NCI-H2029 treated with DMSO at 0.1 percent for 48 hours (cell line): ENCODE results near the gene NPS.

Source experiments
- DNase-seq: peaks from one replicate; lab custom pipeline; 2025; lab: John Stamatoyannopoulos, UW

NPS gene

GRCh38 chr10:127549009-127549408 lies at the start of gene NPS:
NPS (plus strand) TSS chr10:127549309; CDS start chr10:127549369, 60 bp downstream.
- DNase-seq, result no peak

GRCh38 chr10:127500127-127500526 lies 49.0 kb upstream of the NPS start:
- no peak for DNase-seq

- DNase-seq, result no peak
These were observed 43.0 kb upstream of the NPS start for GRCh38 chr10:127506094-127506493.

- DNase-seq, result no peak
These were observed 26.8 kb upstream of the NPS start for GRCh38 chr10:127522298-127522697.

- DNase-seq, result no peak
These were observed 25.6 kb upstream of the NPS start for GRCh38 chr10:127523476-127523875.

GRCh38 chr10:127524229-127524628 lies 24.9 kb upstream of the NPS start:
- no peak for DNase-seq

- DNase-seq, result no peak
These were observed 24.0 kb upstream of the NPS start for GRCh38 chr10:127524908-127525665.

GRCh38 chr10:127525686-127526085 lies 23.4 kb upstream of the NPS start:
- DNase-seq, result no peak

- DNase-seq, result no peak
These were observed 22.9 kb upstream of the NPS start for GRCh38 chr10:127526161-127526560.

GRCh38 chr10:127527320-127527719 lies 21.8 kb upstream of the NPS start:
- DNase-seq, result no peak

- no peak for DNase-seq
These were observed 21.2 kb upstream of the NPS start for GRCh38 chr10:127527891-127528290.

GRCh38 chr10:127532193-127532592 lies 16.9 kb upstream of the NPS start:
- DNase-seq, result no peak

- no peak for DNase-seq
These were observed 16.4 kb upstream of the NPS start for GRCh38 chr10:127532659-127533058.

GRCh38 chr10:127534074-127534473 lies 15.0 kb upstream of the NPS start:
- DNase-seq, result no peak

GRCh38 chr10:127534496-127534895 lies 14.6 kb upstream of the NPS start:
- no peak for DNase-seq

- no peak for DNase-seq
These were observed 13.2 kb upstream of the NPS start for GRCh38 chr10:127535802-127536515.

GRCh38 chr10:127536972-127537760 lies 11.9 kb upstream of the NPS start:
- no peak for DNase-seq

GRCh38 chr10:127537924-127538323 lies 11.2 kb upstream of the NPS start:
- DNase-seq, result no peak

- DNase-seq, result no peak
These were observed 1.1 kb upstream of the NPS start for GRCh38 chr10:127548022-127548421.

- no peak for DNase-seq
These were observed 1.8 kb downstream of the NPS start for GRCh38 chr10:127550861-127551260.

- DNase-seq, result no peak
These were observed 3.3 kb downstream of the NPS start for GRCh38 chr10:127552446-127552845.

- DNase-seq, result no peak
These were observed 4.3 kb downstream of the NPS start for GRCh38 chr10:127553417-127553816.

GRCh38 chr10:127556916-127557315 lies 7.8 kb downstream of the NPS start:
- DNase-seq, result no peak
